SK-N-SH treated with all-trans-retinoic acid at 6 μM for 48 hours (cell line): ENCODE data around the gene CNTNAP2.

ENCODE experiments used
- ATAC-seq: fragments of 200-7000 bp; cut with Tn5 transposase; 3 replicates; pipeline ENCODE4 v1.9.1; 2020; ENCODE audit warnings: mild to moderate bottlenecking, moderate library complexity
- ARNTL ChIP-seq: fragments of 450-650 bp; formaldehyde crosslinking; IDR thresholded peaks from 2 replicates; pipeline ENCODE4 v1.5.0; 2020; ENCODE audit warnings: low read depth, mild to moderate bottlenecking, moderate library complexity, borderline replicate concordance
- BACH2 ChIP-seq: fragments of 250-450 bp; sonication (Bioruptor Pico); IDR thresholded peaks from 2 replicates; pipeline ENCODE4 v1.9.0; 2021; ENCODE audit warnings: mild to moderate bottlenecking, borderline replicate concordance
- CREB5 ChIP-seq: fragments of 250-450 bp; sonication (Bioruptor Pico); IDR thresholded peaks from 2 replicates; pipeline ENCODE4 v1.5.1; 2020; ENCODE audit warnings: low read depth, mild to moderate bottlenecking, moderate library complexity
- CSDC2 ChIP-seq: fragments of 250-450 bp; sonication (Bioruptor Pico); IDR thresholded peaks from 2 replicates; pipeline ENCODE4 v1.5.0; 2020; ENCODE audit warnings: mild to moderate bottlenecking, moderate library complexity
- CSRNP3 ChIP-seq: fragments of 250-450 bp; sonication (Bioruptor Pico); IDR thresholded peaks from 2 replicates; pipeline ENCODE4 v1.5.1; 2021; ENCODE audit warnings: mild to moderate bottlenecking, moderate library complexity
- ESRRG ChIP-seq: fragments of 250-450 bp; sonication (Bioruptor Pico); IDR thresholded peaks from 2 replicates; pipeline ENCODE4 v1.6.1; 2021; ENCODE audit warnings: mild to moderate bottlenecking
- GLIS3 ChIP-seq: fragments of 250-450 bp; sonication (Bioruptor Pico); IDR thresholded peaks from 2 replicates; pipeline ENCODE4 v1.5.0; 2020; ENCODE audit warnings: mild to moderate bottlenecking, moderate library complexity
- ISL1 ChIP-seq: fragments of 250-450 bp; sonication (Bioruptor Pico); IDR thresholded peaks from 2 replicates; pipeline ENCODE4 v2.1.2; 2022; ENCODE audit warnings: mild to moderate bottlenecking, moderate library complexity
- OSR1 ChIP-seq: fragments of 250-450 bp; sonication (Bioruptor Pico); IDR thresholded peaks from 2 replicates; pipeline ENCODE4 v1.8.0; 2022; ENCODE audit warnings: moderate library complexity, mild to moderate bottlenecking, inconsistent platforms
- PATZ1 ChIP-seq: fragments of 250-450 bp; sonication (Bioruptor Pico); IDR thresholded peaks from 2 replicates; pipeline ENCODE4 v1.8.0; 2020; ENCODE audit warnings: mild to moderate bottlenecking, moderate library complexity, borderline replicate concordance
- POU6F1 ChIP-seq: fragments of 250-450 bp; sonication (Bioruptor Pico); IDR thresholded peaks from 2 replicates; pipeline ENCODE4 v1.8.0; 2021; ENCODE audit warnings: low read depth, mild to moderate bottlenecking, moderate library complexity, borderline replicate concordance
- PPARA ChIP-seq: fragments of 250-450 bp; sonication (Bioruptor Pico); IDR thresholded peaks from 2 replicates; pipeline ENCODE4 v1.5.0; 2020; ENCODE audit warnings: mild to moderate bottlenecking, borderline replicate concordance
- RARB ChIP-seq: fragments of 250-450 bp; sonication (Bioruptor Pico); IDR thresholded peaks from 2 replicates; pipeline ENCODE4 v1.8.0; 2021; ENCODE audit warnings: mild to moderate bottlenecking, moderate library complexity
- SNAI2 ChIP-seq: fragments of 250-450 bp; sonication (Bioruptor Pico); IDR thresholded peaks from 2 replicates; pipeline ENCODE4 v1.5.0; 2020; ENCODE audit warnings: mild to moderate bottlenecking, moderate library complexity
- TCF4 ChIP-seq: fragments of 250-450 bp; sonication (Bioruptor Pico); IDR thresholded peaks from 2 replicates; pipeline ENCODE4 v1.8.0; 2021; ENCODE audit warnings: mild to moderate bottlenecking, moderate library complexity, borderline replicate concordance
- TOX ChIP-seq: fragments of 250-450 bp; sonication (Bioruptor Pico); IDR thresholded peaks from 2 replicates; pipeline ENCODE4 v1.8.0; 2021; ENCODE audit warnings: mild to moderate bottlenecking, moderate library complexity, borderline replicate concordance
- TSHZ2 ChIP-seq: fragments of 250-450 bp; sonication (Bioruptor Pico); IDR thresholded peaks from 2 replicates; pipeline ENCODE4 v1.5.0; 2020; ENCODE audit warnings: mild to moderate bottlenecking, moderate library complexity
- ZC3H10 ChIP-seq: fragments of 250-450 bp; sonication (Bioruptor Pico); IDR thresholded peaks from 2 replicates; pipeline ENCODE4 v1.5.1; 2021; ENCODE audit warnings: mild to moderate bottlenecking, moderate library complexity
- ZFP3 ChIP-seq: fragments of 250-450 bp; sonication (Bioruptor Pico); IDR thresholded peaks from 2 replicates; pipeline ENCODE4 v1.5.0; 2020; ENCODE audit warnings: mild to moderate bottlenecking, moderate library complexity
- ZFP30 ChIP-seq: fragments of 450-650 bp; formaldehyde crosslinking; IDR thresholded peaks from 2 replicates; pipeline ENCODE4 v1.5.0; 2022; ENCODE audit warnings: mild to moderate bottlenecking, moderate library complexity
- ZNF565 ChIP-seq: fragments of 450-650 bp; formaldehyde crosslinking; conservative IDR thresholded peaks from 2 replicates; pipeline ENCODE4 v1.5.0; 2020; ENCODE audit warnings: low read depth, mild to moderate bottlenecking, moderate library complexity
- ZNF70 ChIP-seq: fragments of 450-650 bp; formaldehyde crosslinking; IDR thresholded peaks from 2 replicates; pipeline ENCODE4 v1.5.0; 2020; ENCODE audit warnings: mild to moderate bottlenecking, moderate library complexity
- ZNF8 ChIP-seq: fragments of 450-650 bp; formaldehyde crosslinking; IDR thresholded peaks from 2 replicates; pipeline ENCODE4 v1.5.0; 2020; ENCODE audit warnings: mild to moderate bottlenecking, moderate library complexity

CNTNAP2 gene

GRCh38 chr7:147658392-147658967 is 1541.9 kb downstream of the CNTNAP2 start (continued):
- TF ChIP-seq ESRRG (CRISPR knock-in tag) (no peak), ISL1 (CRISPR knock-in tag) (no peak)

GRCh38 chr7:147659036-147659995 is 1542.7 kb downstream of the CNTNAP2 start:
- TF ChIP-seq CSDC2: no peak
- no peak for TF ChIP-seq GLIS3 (CRISPR knock-in tag)
- no peak for TF ChIP-seq ESRRG (CRISPR knock-in tag)
- no peak for TF ChIP-seq ARNTL
- TF ChIP-seq SNAI2 (CRISPR knock-in tag): no peak
- no peak for TF ChIP-seq POU6F1
- TF ChIP-seq ZC3H10: no peak
- TF ChIP-seq, all 23 proteins: peak for 0
- ATAC-seq: no peak

- TF ChIP-seq ISL1 (CRISPR knock-in tag) (no peak), POU6F1 (no peak), PPARA (CRISPR knock-in tag) (no peak), ZFP3 (no peak), SNAI2 (CRISPR knock-in tag) (no peak), PATZ1 (CRISPR knock-in tag) (no peak), CSDC2 (no peak), TSHZ2 (CRISPR knock-in tag) (no peak), TOX (CRISPR knock-in tag) (no peak), ARNTL (no peak), RARB (CRISPR knock-in tag) (no peak), ZNF8 (CRISPR knock-in tag) (no peak), CREB5 (CRISPR knock-in tag) (no peak), ZNF565 (CRISPR knock-in tag) (no peak), CSRNP3 (no peak), TCF4 (CRISPR knock-in tag) (no peak), OSR1 (CRISPR knock-in tag) (no peak), BACH2 (CRISPR knock-in tag) (no peak), ZNF70 (CRISPR knock-in tag) (no peak), ZFP30 (CRISPR knock-in tag) (no peak)
- ATAC-seq: no peak
These were observed 1547.9 kb downstream of the CNTNAP2 start for GRCh38 chr7:147664541-147664940.
